Smooth muscle cell (in vitro differentiated cells): ENCODE data around the gene KLHL29. TPM values are rescaled to one million over a fixed set of nuclear protein-coding genes. Genes with fewer than 3 reads are reported as not detected.

Experiments used
- DNase-seq: peaks from one replicate; lab custom pipeline; 2025; ENCODE audit not compliant: unreplicated experiment; lab: John Stamatoyannopoulos, UW
- H2AFZ ChIP-seq: fragments of 200-600 bp; sonication (generic); 2 replicates; pipeline ENCODE4 v1.6.0; 2016; ENCODE audit warnings: antibody characterized with exemption, low read depth, mild to moderate bottlenecking
- H3F3A ChIP-seq: fragments of 200-600 bp; sonication (generic); 2 replicates; pipeline ENCODE4 v1.6.0; 2017; ENCODE audit warnings: antibody characterized with exemption, low read depth
- H3K27ac ChIP-seq: fragments of 200-600 bp; sonication (generic); 2 replicates; pipeline ENCODE4 v1.5.1; 2016; ENCODE audit warnings: low read depth, mild to moderate bottlenecking
- H3K27me3 ChIP-seq: fragments of 200-600 bp; sonication (generic); 2 replicates; pipeline ENCODE4 v1.6.1; 2016; ENCODE audit warnings: low read depth, mild to moderate bottlenecking
- H3K36me3 ChIP-seq: fragments of 200-600 bp; sonication (generic); 2 replicates; pipeline ENCODE4 v1.5.1; 2016; ENCODE audit warnings: low read depth
- H3K4me1 ChIP-seq: fragments of 200-600 bp; sonication (generic); 2 replicates; pipeline ENCODE4 v1.5.1; 2016; ENCODE audit warnings: low read depth
- H3K4me2 ChIP-seq: fragments of 200-600 bp; sonication (generic); 2 replicates; pipeline ENCODE4 v1.6.0; 2016; ENCODE audit warnings: mild to moderate bottlenecking
- H3K4me3 ChIP-seq: fragments of 200-600 bp; sonication (generic); 2 replicates; pipeline ENCODE4 v1.5.1; 2016; ENCODE audit warnings: mild to moderate bottlenecking
- H3K79me2 ChIP-seq: fragments of 200-600 bp; sonication (generic); 2 replicates; pipeline ENCODE4 v1.6.0; 2016; ENCODE audit warnings: low read depth, mild to moderate bottlenecking
- H3K9ac ChIP-seq: fragments of 200-600 bp; sonication (generic); 2 replicates; pipeline ENCODE4 v1.6.0; 2016; ENCODE audit warnings: low read depth
- H3K9me3 ChIP-seq: fragments of 200-600 bp; sonication (generic); replicated peaks from 2 replicates; pipeline ENCODE4 v1.5.1; 2016; ENCODE audit warnings: low read depth
- H4K20me1 ChIP-seq: fragments of 200-600 bp; sonication (generic); 2 replicates; pipeline ENCODE4 v1.6.0; 2016; ENCODE audit warnings: low read depth
- WGBS: methylation state at CpG from one replicate; pipeline ENCODE4 v1.1.7; 2016; ENCODE audit warnings: low lambda C conversion rate; 5-methylcytosine and 5-hydroxymethylcytosine counted together
- polyA plus RNA-seq: library from polyadenylated mRNA; unstranded; fragments of >200 nt; fragmentation: Nextera tagmentation; extraction: Ambion mirVana; gene quantifications from 2 replicates; pipeline ENCODE4 v1.2.1, GENCODE V29; 2016
- total RNA-seq: library from RNA; depleted of rRNA; stranded (reverse); fragments of >200 nt; gene quantifications from 2 replicates; pipeline ENCODE4 v1.2.3, GENCODE V29; 2014
- TF ChIP-seq, protein P1 (sequence below): fragments of 200-600 bp; sonication (generic); IDR thresholded peaks from 2 replicates; pipeline ENCODE4 v1.5.1; 2017; ENCODE audit warnings: borderline replicate concordance, mild to moderate bottlenecking, antibody characterized with exemption; ENCODE audit not compliant: insufficient read depth, poor library complexity, severe bottlenecking

Gene KLHL29
- total and polyA plus RNA-seq, 2 experiments from 2014 or later: 3.1 to 6.6 TPM

DNA sequence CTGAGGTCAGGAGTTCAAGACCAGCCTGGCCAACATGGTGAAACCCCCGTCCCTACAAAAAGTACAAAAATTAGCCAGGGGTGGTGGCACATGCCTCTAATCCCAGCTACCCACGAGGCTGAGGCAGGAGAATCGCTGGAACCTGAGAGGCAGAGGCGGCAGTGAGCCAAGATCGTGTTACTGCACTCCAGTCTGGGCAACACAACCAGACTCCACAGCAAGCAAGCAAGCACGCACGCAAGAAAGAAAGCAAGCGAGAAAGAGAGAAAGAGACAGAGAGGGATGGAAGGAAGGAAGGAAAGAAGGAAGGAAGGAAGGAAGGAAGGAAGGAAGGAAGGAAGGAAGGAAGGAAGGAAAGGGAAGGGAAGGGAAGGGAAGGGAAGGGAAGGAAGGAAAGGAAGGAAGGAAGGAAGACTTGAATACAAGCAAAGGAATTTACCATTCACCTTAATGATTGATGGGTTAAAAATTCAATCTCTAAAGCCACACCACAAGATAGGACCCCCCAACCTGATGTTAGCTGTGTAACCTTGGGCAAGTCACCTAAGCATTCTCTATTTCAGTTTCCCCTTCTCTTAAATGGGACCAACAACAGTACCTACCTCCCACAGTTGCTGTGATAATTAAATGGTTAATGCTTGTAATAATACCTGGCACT is 360.2 kb downstream of the KLHL29 start:
- no peaks in the 10 kb centered on the region for H3K36me3 ChIP-seq
- no peak overlapping the region for H3K4me3 ChIP-seq
- H3K79me2 ChIP-seq: no peaks in the 10 kb centered on the region
- no peaks in the 10 kb centered on the region for H3K9me3 ChIP-seq
- H3K9ac ChIP-seq: no peak overlapping the region
- no peaks in the 10 kb centered on the region for H3F3A ChIP-seq
- no peaks in the 10 kb centered on the region for H3K27me3 ChIP-seq
- TF ChIP-seq, protein P1, sequence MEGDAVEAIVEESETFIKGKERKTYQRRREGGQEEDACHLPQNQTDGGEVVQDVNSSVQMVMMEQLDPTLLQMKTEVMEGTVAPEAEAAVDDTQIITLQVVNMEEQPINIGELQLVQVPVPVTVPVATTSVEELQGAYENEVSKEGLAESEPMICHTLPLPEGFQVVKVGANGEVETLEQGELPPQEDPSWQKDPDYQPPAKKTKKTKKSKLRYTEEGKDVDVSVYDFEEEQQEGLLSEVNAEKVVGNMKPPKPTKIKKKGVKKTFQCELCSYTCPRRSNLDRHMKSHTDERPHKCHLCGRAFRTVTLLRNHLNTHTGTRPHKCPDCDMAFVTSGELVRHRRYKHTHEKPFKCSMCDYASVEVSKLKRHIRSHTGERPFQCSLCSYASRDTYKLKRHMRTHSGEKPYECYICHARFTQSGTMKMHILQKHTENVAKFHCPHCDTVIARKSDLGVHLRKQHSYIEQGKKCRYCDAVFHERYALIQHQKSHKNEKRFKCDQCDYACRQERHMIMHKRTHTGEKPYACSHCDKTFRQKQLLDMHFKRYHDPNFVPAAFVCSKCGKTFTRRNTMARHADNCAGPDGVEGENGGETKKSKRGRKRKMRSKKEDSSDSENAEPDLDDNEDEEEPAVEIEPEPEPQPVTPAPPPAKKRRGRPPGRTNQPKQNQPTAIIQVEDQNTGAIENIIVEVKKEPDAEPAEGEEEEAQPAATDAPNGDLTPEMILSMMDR: no peak
- H2AFZ ChIP-seq: no peak overlapping the region
- no peaks in the 10 kb centered on the region for H3K4me1 ChIP-seq
- no peak for DNase-seq
- H4K20me1 ChIP-seq: no peaks in the 10 kb centered on the region
- no peak overlapping the region for H3K4me2 ChIP-seq
- no peak overlapping the region for H3K27ac ChIP-seq
- 91% methylated on average over 8 of the region's 8 CpGs for WGBS

DNA sequence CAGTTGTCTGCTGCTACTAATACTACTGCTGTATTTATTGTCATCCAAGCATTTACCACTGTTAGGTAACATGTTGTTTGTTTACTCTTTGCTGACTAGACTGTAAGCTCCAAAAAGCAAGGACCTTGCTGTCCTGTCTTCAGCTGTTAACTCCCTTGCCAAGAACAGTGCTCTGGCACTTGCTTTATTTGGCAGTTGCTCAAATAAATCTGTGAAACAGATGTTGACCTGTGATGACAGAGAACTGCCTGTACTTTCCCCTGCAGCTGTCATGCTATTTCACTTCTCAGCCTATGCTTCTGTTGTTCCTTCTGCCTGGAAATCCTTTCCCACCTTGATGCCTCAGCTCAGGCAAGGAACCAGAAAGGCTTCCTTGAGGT is 360.7 kb downstream of the KLHL29 start:
- no peaks in the 10 kb centered on the region for H3K79me2 ChIP-seq
- no peaks in the 10 kb centered on the region for H3K36me3 ChIP-seq
- no peak overlapping the region for H3K4me3 ChIP-seq
- TF ChIP-seq, protein P1: no peak
- H3K4me2 ChIP-seq: no peak overlapping the region
- no peaks in the 10 kb centered on the region for H3K9me3 ChIP-seq
- no peak for DNase-seq
- no peaks in the 10 kb centered on the region for H3K27me3 ChIP-seq
- H2AFZ ChIP-seq: no peak overlapping the region
- no peak overlapping the region for H3K27ac ChIP-seq
- no peaks in the 10 kb centered on the region for H4K20me1 ChIP-seq
- no peaks in the 10 kb centered on the region for H3K4me1 ChIP-seq
- H3F3A ChIP-seq: no peaks in the 10 kb centered on the region
- no peak overlapping the region for H3K9ac ChIP-seq

DNA sequence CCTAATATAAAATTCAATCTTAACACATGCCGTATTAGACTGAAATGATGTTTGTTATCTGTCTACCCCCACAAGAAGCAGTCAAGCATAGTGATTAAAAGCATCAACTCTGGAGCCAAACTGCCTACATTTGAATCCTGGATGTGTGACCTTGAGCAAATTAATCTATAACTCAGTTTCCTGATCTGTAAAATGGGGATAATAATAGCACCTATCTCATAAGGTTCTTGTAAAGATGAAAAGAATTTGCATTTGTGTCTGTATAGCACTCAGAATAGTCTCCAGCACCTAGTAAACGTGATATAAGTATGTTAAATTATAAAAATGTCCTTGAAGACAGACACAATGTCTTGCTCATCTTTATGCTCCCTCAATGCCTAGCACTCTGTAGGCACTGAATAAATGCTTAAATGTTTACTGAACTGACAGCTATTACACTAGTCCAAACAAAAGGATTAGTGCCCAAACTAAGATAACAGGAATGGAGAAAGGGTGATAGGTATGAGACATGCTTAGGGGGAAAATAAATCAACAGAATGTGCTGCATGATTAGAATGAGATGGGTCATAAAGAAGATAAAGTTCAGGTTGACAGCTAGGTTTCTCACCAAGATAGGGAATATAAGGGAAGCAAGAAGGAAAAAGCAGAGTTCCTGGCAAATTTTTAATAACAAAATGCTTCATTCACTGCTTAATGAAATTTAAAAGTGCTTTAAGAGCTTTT is 361.3 kb downstream of the KLHL29 start:
- H3K27ac ChIP-seq: no peak overlapping the region
- no peak overlapping the region for H3K9ac ChIP-seq
- no peaks in the 10 kb centered on the region for H3F3A ChIP-seq
- H3K27me3 ChIP-seq: no peaks in the 10 kb centered on the region
- H2AFZ ChIP-seq: no peak overlapping the region
- H3K9me3 ChIP-seq: no peaks in the 10 kb centered on the region
- 96% methylated on average over 2 of the region's 2 CpGs for WGBS
- no peaks in the 10 kb centered on the region for H3K79me2 ChIP-seq
- TF ChIP-seq, protein P1: no peak
- H3K4me2 ChIP-seq: no peak overlapping the region
- H3K36me3 ChIP-seq: no peaks in the 10 kb centered on the region
- H3K4me3 ChIP-seq: no peak overlapping the region
- H4K20me1 ChIP-seq: no peaks in the 10 kb centered on the region
- no peaks in the 10 kb centered on the region for H3K4me1 ChIP-seq
- DNase-seq: no peak
